Renal cortical epithelial cell (primary cell): Measurements from ENCODE around the gene ACTRT2. TPM values are rescaled to one million over a fixed set of nuclear protein-coding genes. Genes with fewer than 3 reads are reported as not detected.

Experiments
- DNase-seq: peaks from one replicate; pipeline ENCODE4 v3.0.0-alpha.2; 2011; ENCODE audit warnings: low read depth
- total RNA-seq: library from RNA; depleted of rRNA; stranded (reverse); fragments of >200 nt; gene quantifications from 2 replicates; pipeline ENCODE4 v1.2.3, GENCODE V29; 2014

Gene ACTRT2
- total RNA-seq, 1 donor from 2014 or later: not detected

DNA sequence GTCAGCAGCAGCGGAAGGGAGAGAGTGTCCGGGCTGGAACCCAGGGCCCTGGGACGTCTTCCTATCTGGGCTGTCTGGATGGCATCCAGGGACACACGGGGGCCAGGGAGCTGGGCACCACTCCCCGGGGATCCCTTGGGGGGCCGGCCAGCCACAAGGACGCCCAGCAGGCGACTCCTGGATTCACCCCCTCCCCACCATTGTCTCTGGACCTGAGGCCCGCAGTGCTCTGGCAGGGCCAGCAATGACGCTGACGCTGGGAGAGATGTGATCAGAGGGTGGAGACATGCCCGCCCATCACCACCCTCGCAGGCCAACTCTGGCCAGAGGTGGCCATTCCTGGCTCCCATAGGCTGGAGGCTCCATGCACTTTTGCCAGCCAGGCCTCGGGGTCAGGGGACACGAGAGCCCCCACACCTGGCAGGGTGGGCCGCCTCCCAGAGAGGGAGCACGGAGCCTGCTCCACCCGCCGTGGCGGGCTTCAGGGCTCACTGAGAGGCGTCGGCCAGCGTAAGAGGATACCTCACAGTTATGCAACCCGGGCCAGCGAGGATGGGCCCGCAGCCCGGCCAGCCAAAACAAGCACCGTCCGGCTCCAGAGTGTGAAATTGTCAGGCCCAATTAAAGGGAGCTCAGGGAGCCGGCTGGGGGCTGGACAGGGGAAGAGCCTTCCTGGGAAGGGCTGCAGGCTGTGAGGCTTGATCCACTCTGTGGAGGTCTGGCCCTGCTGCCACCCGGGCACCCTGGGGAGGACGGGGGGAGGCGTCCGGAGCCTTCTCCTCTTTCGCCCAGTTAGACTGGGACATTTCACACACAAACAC is 10.3 kb downstream of the ACTRT2 start:
- no peak for DNase-seq

DNA sequence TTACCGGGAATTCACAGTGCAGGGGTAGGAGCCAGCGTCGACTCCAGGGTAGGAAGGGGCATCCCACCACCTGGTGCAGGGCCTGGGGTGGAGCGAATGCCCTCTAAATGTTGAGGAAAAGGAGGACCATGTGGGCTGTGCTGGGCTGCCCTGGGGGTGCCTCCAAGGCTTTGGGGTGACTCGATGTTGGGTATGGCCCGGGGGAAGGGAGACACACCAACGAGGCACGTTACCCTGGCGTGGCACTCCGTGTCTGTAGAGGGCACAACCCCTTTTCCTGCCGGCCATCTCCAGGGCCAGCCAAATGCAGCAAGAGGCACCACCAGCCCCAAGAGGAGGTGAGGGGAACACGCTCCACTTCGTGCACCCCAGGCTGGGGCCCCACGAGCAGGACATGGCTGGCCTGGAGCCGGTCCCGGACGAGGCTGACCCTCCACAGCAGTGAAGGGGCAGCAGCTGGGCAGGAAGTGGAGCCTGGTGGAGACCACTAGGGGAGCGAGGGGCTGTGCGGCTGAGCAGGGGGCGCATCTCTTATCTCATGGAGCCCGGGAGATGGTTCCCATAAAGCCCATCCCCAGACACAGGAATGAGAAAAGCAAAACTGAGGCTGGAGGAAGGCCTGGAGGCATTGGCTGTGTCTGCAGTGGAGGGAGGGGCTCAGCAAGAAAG is 11.2 kb downstream of the ACTRT2 start:
- no peak for DNase-seq

DNA sequence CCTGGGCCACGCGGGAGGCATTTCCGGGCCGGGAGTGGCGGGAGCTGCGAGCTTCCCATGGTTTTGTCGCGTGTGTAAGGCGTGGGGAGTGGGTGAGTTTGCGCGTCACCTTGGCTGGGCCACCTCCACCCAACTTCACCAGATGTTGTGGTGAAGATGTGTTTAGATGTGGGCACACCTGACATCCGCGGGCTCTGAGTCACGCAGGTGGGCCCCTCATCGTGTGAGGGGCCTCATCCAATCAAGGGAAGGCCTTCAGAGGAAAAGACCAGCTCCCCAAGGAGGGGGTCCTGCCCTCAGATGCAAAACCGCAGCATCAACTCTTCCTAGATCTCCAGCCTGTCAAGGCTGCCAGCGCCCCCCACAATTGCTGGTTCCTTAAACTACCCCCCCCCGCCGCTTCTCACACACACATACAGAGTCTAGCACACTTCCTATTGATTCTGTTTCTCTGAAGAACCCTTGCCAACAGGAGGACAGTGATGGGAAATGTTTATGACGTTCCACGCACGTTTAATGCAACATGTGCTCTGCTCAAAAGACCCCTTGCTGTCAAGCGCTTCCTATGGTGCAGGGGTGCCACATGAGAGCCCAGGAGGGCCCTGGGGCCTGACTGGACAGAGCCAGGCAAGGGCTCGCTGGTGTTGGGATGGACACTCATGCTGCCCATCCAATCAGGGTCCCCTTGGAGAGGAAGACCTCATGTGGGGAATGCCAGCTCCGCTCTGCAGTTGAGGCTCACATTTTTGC is 11.9 kb downstream of the ACTRT2 start:
- no peak for DNase-seq

DNA sequence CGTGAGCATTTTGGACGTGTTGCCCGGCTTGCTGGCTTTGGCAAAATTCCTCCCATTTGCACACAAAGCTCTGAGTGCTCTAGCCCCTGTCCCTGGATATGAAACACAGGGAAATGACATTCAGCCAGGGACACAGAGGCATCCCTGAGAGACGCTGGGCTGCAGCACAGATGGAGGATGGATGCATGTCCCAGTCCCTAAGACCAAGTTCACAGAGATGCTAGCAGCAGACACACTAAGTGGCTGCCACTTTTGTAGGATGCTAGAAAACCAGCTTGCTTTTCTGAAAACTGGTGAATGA is 12.5 kb downstream of the ACTRT2 start:
- DNase-seq: no peak

DNA sequence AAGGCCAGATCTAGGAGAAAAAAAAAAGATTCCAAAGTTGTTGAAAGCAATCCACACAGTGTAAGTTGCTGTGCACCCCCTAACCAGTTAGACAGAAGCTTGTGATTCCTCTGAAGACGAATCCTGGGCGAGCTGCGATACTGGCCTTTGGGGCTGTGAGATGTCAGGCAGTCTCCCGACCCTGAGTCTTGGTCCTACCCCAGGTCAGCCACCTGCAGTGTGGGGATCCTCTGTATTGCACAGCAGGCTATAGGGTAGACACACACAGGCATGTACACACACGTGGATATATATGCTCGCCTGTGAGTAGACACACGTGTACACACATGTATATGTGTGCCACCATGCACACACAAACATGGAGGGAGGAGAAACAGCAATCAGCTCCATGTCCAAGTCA is 12.9 kb downstream of the ACTRT2 start:
- DNase-seq: no peak

DNA sequence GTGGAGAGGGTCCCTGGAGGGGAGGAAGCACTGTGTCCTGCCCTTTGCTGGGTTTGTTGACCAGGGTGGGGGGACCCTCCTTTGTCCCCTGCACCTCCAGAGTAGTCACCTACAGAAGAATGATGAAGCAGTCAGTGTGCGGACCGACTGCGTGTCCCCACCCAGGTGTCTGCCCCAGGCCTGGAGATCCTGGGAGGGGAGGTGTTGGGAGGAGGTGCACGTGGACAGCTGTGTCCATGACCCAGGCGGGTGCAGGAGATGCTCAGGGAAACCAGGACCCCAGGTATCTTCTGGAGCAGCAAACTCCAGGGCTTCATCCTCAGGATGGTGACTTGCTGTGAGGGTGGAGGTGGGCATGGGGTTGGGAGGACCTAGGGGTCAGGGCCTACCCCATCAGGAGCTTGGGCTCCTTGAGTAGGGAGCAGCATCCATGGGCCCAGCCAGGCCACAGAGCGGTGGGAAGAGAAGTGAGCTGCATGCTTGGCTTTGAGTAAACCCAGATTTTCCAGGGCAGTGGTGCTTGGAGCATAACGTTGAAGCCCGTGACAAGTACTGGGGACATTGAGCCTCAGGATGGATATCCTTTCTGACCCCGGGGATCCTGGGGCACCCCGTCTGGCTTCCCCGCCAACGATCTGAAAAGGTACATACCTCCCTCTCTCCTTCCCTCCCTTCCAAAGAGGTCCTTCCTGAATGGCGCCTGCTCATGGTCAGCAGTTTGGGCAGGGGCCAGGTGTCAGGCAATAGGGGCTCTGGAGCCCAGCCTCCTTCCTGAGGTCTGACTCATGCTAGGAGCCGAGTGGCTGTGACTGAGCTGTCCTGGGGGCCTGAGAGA is 13.7 kb downstream of the ACTRT2 start:
- DNase-seq: no peak

DNA sequence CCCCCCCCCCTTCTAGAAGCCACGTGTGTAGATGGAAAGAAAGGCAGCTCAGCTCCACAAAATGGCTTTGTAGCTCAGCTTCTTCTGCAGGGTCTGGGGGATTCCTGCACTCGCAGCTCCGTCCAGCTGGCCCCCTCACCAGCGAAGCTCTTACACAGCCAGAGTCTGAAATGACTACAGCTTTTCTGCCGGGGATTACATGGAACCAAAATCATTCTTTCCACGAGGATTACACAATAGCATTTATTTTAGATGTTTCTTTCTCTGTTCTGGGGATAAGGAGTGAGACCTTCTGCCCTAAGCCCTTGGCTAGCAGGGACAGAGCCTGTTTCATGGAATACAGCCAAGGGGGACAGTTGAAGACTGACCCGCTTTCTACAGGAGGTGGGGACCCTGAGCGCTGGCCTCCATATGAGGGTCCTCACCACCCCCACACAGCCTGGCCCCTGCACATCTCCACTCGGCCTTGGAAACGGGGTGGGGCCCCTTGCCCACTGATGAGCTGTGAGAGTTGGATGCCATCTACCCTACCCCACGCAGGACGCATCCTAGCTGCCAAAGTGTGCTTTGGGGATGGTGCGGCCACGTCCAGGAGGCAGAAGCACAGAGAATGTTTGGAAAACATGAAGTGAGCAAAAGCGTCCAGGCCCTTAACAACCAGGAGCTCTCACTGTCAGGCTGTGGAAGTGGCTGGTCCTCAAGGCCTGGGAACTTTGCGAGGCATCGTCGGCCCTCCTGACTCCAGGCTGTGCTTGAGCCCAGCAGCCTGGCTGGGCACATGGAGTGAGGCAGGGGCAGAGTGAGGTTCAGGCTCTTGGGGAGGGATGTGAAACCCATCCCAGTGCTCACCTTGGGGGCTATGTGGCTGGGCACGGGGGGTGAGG is 14.5 kb downstream of the ACTRT2 start:
- no peak for DNase-seq

DNA sequence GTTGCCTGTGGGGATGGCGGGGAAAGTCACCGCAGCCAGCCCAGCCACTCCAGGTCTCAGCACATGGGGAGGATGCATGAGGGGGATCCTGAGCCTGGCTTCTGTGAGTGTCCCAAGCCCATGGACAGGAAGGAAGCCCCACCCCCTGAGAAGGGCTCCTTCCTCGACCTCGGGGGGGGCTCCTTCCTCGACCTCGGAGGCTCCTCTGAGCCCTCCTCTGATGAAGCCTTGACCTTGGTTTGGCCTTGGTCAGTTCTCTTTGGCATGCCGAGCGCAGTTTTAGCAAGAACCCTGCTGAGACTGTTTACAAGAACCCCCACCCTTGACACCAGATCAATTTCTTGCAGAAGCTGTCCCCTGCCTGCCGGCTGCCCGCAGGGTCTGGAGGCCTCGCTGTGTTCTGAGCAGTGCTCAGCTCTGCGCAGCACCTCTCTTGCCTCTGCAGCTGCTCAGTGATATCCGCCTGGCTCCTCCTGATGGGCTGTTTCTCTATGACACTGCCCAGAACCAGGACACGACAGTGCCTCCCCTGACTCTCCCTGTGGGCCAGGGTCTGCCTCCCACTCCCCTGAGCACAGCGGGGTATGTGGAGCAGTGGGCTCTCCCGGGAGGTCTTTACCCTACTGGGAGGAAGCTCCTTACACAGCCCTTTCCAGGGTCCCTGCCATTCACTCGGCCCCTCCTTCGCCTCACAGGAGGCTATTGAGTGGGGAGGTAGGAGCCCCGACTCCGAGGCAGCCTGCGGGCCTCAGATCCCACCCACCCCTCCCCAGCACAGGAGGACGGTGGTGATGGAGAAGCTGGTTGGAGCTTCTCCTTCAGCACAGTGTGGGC is 15.4 kb downstream of the ACTRT2 start:
- DNase-seq: no peak

DNA sequence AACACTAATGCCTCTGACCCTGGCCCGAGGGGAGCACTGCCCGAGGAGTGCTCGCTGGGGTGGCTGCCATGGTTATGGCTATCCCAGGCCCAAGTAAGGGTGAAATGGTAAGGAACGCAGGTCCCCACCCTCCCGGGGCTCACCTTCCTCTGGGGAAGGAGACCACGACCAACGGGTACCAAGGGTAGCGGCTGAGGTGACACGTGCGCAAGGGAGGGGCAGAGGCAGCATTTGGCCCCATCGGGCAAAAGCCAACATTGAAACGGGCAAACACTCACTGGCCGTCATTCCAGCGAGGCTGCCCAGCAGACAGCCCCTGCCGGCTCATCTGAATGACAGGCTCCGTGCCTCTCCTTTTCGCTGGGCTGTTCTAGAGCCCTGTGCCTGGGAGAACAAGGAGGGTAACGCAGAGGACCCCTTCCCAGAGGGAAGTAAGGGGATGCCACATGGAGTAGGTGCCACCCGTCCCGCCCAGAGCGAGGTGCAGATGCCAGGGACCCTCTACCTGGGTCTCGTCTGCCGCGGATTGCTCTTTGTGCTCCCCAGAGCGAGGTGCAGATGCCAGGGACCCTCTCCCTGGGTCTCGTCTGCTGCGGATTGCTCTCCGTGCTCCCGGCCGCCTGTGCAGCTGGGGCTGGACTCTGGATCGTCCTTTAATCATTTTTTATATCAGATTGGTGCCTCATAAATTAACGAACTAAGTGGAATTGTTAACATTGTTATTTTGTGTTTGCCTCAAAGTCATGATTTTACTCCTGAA is 16.2 kb downstream of the ACTRT2 start:
- DNase-seq: no peak

DNA sequence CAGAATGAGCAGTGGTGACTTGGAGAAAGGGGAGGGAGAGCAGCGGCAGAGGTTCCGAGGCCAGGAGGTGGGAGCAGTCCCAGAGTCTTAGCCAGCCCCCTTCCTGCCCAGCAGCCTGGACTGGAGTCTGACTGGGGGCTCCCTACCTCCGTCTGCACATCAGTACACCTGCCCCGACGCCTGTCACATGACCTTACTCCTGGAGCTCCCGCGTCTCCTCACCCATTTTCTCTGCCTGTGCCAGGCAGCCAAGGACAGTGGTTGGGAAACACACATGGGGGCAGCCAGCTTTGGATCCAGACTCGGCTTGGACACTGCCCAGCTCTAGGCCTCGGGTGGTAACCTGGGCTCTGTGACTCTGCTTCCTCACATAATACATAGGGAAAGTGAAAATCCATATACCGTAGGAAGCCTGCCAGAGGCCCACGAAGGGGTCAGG is 16.9 kb downstream of the ACTRT2 start:
- DNase-seq: no peak

DNA sequence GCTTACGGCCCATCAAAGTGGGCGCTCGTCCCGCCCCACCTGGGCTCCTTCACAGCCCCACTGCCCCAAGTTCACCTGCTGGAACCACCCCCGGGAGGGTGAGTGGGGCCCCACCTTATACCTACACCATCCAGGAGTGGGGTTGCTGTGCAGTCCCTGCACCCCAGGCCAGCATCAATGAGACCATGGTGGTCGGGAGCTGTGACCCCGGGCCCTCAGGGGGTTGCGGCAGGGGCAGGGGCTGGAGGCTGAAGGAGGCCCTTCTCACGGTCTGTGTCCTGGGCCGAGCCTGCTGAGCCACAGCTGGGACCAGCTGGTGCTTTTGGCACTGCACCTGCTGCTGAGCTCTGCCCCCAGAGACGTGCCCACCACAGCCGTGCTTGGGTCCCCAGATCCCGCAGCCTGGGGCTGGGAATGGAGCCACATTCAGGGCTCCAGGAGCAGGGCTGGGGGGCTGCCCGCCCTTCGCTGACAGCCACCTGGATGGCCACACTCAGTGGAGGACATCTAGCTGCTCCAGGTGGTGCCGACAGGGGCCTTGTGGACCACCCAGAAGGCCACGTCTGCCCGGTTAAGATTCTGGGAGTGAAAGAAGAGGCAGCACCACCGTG is 17.4 kb downstream of the ACTRT2 start:
- no peak for DNase-seq

DNA sequence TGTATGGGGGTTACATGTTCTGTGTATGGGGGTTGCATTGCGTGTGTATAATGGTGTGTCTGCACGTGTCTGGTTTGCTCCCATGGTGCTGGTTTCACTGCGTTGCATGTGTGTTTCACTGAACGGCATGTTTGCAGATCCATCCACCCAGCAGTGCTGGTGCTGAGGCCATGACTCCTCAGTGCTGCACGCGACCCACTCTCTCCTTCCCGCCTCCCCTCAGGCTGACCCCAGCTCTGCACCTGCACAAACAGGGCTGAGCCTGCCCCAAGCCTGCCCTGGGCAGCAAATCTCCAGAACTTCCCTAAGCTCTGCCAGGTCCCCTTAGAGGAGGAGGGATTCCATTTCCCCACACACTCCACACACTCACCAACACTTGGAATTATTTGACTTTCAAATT is 18.7 kb downstream of the ACTRT2 start:
- no peak for DNase-seq

DNA sequence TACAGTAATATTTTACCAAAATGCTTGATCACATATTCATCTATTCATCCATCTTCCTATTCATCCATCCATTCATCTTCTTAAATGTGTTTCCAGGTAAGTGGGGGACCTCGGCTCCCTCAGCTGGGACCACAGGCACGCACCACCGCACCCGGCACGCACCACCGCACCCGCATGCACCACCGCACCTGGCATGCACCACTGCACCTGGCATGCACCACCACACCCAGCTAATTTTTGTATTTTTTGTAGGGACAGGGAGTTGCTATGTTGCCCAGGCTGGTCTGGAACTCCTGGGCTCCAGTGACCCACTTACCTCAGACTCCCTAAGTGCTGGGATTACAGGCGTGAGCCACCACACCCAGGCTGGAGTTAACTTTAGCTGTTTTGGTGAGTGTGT is 21.2 kb downstream of the ACTRT2 start:
- no peak for DNase-seq

DNA sequence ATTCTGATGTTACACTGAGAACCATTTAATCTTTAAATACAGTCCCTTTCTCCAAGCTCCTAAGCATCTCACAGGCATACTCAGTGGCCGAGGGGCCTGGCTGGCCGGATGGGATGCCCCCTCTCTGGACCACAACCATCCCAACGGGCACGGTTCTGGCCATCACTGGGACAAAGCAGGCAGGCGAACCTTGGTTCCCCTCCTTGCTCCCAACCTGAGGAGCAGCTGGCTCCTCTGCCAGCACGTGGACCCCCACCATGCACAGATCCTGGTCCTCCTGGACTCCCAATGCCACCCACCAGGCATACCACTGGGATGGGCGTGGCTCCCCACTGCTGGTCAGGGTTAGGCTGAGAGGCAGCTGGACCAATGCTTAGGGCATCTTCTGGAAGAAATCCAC is 27.9 kb downstream of the ACTRT2 start:
- no peak for DNase-seq

DNA sequence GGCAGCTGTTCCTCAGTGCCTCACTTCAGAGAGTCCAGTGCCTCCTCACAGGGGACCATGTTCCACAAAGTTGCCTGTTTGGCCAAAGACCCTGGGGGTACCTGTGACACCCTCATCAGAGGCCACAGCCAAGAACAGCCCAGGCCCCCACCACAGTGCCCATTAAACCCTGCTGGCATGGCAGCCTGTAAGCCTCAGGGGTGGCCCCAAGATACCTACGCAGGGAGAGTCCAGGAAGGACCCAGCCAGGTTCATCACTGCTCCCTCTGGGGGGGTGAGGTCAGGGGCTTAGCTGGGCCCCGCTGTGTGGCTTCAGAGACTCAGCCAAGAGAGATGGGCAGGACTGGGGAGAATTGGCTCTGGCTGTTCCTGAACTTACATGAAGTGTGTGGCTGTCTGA is 28.6 kb downstream of the ACTRT2 start:
- DNase-seq: no peak

DNA sequence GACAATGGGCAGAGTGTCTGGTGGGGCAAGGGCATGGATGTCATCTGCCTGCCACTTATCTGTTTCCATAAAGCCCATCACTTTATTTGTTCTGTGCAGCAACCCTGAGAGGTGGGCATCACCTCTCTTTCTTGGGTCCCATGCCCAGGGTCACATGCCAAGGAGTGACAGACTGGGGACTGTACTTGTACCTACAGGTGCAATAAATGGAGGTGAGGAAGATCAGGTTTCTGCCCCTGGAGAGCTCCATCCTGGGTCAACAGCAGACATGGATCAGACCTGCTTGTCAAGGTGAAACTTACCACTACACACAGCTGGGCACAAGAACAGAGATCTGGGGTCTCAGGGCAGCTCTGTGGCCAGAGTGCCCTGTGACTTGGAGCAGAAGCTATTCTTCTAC is 29.3 kb downstream of the ACTRT2 start:
- no peak for DNase-seq

DNA sequence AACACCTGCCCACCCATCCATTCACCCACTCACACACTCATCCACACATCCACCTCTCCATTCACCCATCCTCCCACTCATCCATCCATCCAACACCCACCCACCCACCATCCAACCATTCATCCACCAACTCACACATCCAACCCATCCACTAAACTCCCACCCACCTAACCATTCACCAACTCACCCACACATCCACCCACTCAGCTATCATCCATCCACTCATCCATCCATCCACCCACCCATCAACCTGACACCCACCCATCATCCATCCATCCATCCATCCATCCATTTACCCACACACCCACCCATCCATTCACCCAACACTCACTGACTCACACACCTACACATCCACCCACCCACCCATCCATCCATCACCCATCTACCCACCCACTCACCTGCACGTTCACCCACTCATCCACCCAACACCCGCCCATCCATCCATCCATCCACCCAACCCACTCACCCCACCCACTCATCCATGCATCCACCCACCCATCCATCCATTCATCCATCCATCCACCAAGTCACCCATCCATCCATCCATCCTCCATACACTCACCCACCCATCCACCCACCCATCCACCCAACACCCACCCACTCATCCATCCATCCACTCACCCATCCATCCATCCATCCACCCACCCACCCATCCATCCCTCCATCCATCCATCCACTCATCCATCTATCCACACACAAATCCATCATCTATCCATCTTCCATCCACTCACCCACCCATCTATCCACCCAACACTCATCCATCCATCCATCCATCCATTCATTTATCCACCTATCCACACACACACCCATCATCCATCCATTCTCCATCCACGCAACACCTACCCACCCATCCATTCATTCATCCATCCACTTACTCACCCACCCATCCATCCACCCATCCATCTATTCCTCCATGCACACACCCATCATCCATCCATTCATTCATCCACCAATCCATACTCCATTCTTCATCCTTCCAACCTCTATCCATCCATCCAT is 30.3 kb downstream of the ACTRT2 start:
- no peak for DNase-seq

DNA sequence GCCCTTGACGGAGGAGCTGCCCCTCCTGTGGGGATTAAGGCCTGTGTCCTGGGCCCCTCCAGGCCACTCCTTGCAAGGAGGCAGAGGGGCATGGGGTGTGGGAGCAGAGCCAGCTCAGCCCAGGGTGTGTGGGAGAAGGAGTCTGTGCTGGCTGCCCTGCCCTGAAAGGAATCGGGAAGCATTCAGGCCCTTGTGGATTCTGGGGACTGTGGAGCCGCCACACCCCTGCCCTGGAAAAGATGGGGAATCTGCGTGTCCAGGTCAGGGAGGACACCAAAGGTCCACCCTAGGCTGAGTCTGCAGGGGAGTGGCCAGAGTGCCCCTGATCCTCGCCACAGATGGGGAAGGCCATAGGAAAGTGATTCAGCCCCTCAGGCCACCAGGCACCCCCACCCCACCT is 31.2 kb downstream of the ACTRT2 start:
- no peak for DNase-seq
